ENCODE measurements around the gene ACAA2. TPM values are rescaled to one million over a fixed set of nuclear protein-coding genes. Genes with fewer than 3 reads are reported as not detected.

Gene ACAA2
- total RNA-seq, 1 experiment from 2014 or later: 50.8 TPM

- Histone ChIP-seq H3K4me1 (ENCODE audit: control insufficient read depth, insufficient read depth, low read length) (no peaks in the 10 kb centered on the region), H3K27me3 (ENCODE audit: control insufficient read depth, insufficient read depth, low read length) (no peaks in the 10 kb centered on the region), H3K9me3 (ENCODE audit: control insufficient read depth, insufficient read depth, low read depth, low read length) (no peaks in the 10 kb centered on the region), H3K4me3 (ENCODE audit: low read depth in 2 of 2, low read length in 2 of 2) (no peak overlapping the region), H3K36me3 (ENCODE audit: control insufficient read depth, insufficient read depth, low read length) (no peaks in the 10 kb centered on the region), H3K27ac (ENCODE audit: low read length) (no peak overlapping the region)
- in situ Hi-C loops (cut with HindIII; ENCODE audit: low pct_unique_long_range_greater_than_20kb, low sequenced_read_pairs): no loop called here
- ATAC-seq (no peak), DNase-seq (ENCODE audit: low read depth, low spot score) (no peak)
- BruUV-seq (replicated peaks): no TSS peak
- ChIA-PET POLR2A (no interaction called here), CTCF (no interaction called here)
- TF ChIP-seq POLR2AphosphoS5 (IDR thresholded peaks at IDR 0.05; ENCODE audit: low read depth, low read length): no peak
- no peak for TF ChIP-seq SIN3A (IDR thresholded peaks at IDR 0.05; ENCODE audit: borderline replicate concordance, insufficient read depth, low read depth, low read length)
- intact Hi-C loops (cut with micrococcal nuclease; ENCODE audit: unreplicated experiment): no loop called here
Observed at GRCh38 chr18:49846361-49846662, 33.0 kb upstream of the ACAA2 start.

DNA sequence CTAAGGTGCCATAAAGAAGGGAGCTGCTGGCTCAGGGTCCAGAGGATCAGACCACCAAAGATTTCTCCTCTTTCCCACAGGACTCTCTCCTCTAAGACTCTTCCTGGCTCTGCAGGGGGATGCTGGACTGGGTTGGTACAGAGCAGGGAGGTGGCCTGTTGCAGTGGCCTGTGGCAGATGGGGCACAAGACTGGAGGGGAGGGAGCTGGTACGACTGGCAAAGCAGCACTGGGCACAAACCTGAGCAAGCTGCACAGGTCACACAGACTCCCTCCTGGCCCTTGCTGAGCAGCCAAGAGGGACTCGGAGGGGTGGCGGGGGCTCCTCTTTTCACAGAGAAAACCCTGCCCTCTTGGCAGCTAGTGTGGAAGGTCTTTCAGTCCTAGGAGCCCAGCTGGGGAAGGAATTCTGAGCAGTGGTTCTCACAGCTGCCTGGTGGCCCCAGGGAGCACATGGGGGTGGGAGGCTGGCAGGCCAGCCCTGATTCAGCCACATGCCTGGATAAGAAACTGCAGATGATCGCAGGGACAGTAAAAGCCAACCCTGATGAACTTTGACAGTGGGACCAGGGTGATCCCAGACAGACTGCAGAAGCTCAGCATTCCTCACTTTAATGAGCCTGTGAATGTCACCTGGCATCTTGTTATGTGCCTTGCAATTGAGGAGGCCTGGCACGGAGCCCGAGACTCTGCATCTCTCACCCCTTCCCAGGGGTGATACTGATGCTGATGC, 32.5 kb upstream of the ACAA2 start:
- POLR2A ChIA-PET: no interaction called here
- Histone ChIP-seq H3K27ac (ENCODE audit: low read length) (no peak overlapping the region), H3K27me3 (ENCODE audit: control insufficient read depth, insufficient read depth, low read length) (no peaks in the 10 kb centered on the region), H3K4me3 (ENCODE audit: low read depth in 2 of 2, low read length in 2 of 2) (no peak overlapping the region), H3K9me3 (ENCODE audit: control insufficient read depth, insufficient read depth, low read depth, low read length) (no peaks in the 10 kb centered on the region), H3K4me1 (ENCODE audit: control insufficient read depth, insufficient read depth, low read length) (no peaks in the 10 kb centered on the region), H3K36me3 (ENCODE audit: control insufficient read depth, insufficient read depth, low read length) (no peaks in the 10 kb centered on the region)
- TF ChIP-seq POLR2AphosphoS5 (IDR thresholded peaks at IDR 0.05; ENCODE audit: low read depth, low read length): no peak
- TF ChIP-seq, protein P1, sequence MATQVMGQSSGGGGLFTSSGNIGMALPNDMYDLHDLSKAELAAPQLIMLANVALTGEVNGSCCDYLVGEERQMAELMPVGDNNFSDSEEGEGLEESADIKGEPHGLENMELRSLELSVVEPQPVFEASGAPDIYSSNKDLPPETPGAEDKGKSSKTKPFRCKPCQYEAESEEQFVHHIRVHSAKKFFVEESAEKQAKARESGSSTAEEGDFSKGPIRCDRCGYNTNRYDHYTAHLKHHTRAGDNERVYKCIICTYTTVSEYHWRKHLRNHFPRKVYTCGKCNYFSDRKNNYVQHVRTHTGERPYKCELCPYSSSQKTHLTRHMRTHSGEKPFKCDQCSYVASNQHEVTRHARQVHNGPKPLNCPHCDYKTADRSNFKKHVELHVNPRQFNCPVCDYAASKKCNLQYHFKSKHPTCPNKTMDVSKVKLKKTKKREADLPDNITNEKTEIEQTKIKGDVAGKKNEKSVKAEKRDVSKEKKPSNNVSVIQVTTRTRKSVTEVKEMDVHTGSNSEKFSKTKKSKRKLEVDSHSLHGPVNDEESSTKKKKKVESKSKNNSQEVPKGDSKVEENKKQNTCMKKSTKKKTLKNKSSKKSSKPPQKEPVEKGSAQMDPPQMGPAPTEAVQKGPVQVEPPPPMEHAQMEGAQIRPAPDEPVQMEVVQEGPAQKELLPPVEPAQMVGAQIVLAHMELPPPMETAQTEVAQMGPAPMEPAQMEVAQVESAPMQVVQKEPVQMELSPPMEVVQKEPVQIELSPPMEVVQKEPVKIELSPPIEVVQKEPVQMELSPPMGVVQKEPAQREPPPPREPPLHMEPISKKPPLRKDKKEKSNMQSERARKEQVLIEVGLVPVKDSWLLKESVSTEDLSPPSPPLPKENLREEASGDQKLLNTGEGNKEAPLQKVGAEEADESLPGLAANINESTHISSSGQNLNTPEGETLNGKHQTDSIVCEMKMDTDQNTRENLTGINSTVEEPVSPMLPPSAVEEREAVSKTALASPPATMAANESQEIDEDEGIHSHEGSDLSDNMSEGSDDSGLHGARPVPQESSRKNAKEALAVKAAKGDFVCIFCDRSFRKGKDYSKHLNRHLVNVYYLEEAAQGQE (IDR thresholded peaks at IDR 0.05; ENCODE audit: insufficient read depth in 1 of 2, low read depth in 2 of 2, low read length in 1 of 2): no peak
- intact Hi-C loops (cut with micrococcal nuclease; ENCODE audit: unreplicated experiment) (no loop called here), in situ Hi-C loops (cut with HindIII; ENCODE audit: low pct_unique_long_range_greater_than_20kb, low sequenced_read_pairs) (no loop called here)
- CTCF ChIA-PET: no interaction called here
- no TSS peak for BruUV-seq (replicated peaks)
- ATAC-seq: no peak
- no peak for DNase-seq (ENCODE audit: low read depth, low spot score)

DNA sequence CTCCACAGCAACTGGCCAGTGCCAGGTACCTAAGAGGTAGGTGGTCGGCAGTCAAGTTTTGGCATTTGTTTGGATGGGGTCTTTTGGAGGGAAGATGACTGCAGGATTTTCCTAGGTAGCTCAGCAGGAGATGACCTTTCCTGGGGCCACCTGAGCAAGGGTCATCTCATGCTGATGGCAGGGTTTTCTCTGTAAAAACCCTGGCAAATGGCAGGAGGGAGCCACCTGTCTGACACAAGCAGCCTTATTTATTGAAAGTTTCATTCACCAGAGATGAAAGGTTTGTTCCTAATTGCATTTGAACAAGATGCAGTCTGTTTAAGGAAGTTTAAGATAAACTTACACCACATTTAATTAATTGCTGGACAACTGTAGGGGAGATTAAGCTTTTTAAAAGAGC, 31.6 kb upstream of the ACAA2 start:
- Histone ChIP-seq H3K27ac (ENCODE audit: low read length) (no peak overlapping the region), H3K36me3 (ENCODE audit: control insufficient read depth, insufficient read depth, low read length) (no peaks in the 10 kb centered on the region), H3K9me3 (ENCODE audit: control insufficient read depth, insufficient read depth, low read depth, low read length) (no peaks in the 10 kb centered on the region), H3K4me3 (ENCODE audit: low read depth in 2 of 2, low read length in 2 of 2) (no peak overlapping the region), H3K4me1 (ENCODE audit: control insufficient read depth, insufficient read depth, low read length) (no peaks in the 10 kb centered on the region), H3K27me3 (ENCODE audit: control insufficient read depth, insufficient read depth, low read length) (no peaks in the 10 kb centered on the region)
- TF ChIP-seq, protein P1 (IDR thresholded peaks at IDR 0.05; ENCODE audit: insufficient read depth in 1 of 2, low read depth in 2 of 2, low read length in 1 of 2): no peak
- TF ChIP-seq SIN3A (IDR thresholded peaks at IDR 0.05; ENCODE audit: borderline replicate concordance, insufficient read depth, low read depth, low read length): no peak
- no peak for TF ChIP-seq TCF7L2 (IDR thresholded peaks at IDR 0.05; ENCODE audit: low read depth, low read length)
- TF ChIP-seq, protein P2, sequence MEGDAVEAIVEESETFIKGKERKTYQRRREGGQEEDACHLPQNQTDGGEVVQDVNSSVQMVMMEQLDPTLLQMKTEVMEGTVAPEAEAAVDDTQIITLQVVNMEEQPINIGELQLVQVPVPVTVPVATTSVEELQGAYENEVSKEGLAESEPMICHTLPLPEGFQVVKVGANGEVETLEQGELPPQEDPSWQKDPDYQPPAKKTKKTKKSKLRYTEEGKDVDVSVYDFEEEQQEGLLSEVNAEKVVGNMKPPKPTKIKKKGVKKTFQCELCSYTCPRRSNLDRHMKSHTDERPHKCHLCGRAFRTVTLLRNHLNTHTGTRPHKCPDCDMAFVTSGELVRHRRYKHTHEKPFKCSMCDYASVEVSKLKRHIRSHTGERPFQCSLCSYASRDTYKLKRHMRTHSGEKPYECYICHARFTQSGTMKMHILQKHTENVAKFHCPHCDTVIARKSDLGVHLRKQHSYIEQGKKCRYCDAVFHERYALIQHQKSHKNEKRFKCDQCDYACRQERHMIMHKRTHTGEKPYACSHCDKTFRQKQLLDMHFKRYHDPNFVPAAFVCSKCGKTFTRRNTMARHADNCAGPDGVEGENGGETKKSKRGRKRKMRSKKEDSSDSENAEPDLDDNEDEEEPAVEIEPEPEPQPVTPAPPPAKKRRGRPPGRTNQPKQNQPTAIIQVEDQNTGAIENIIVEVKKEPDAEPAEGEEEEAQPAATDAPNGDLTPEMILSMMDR (IDR thresholded peaks at IDR 0.05): no peak
- TF ChIP-seq POLR2AphosphoS5 (IDR thresholded peaks at IDR 0.05; ENCODE audit: low read depth, low read length): no peak
- ATAC-seq: no peak
- no peak for DNase-seq (ENCODE audit: low read depth, low spot score)
- BruUV-seq (replicated peaks): no TSS peak
- intact Hi-C loops (cut with micrococcal nuclease; ENCODE audit: unreplicated experiment) (no loop called here), in situ Hi-C loops (cut with HindIII; ENCODE audit: low pct_unique_long_range_greater_than_20kb, low sequenced_read_pairs) (no loop called here)
- ChIA-PET POLR2A (no interaction called here), CTCF (no interaction called here)
